Panc1 (cell line): ENCODE measurements around the gene ADARB2. TPM values are rescaled to one million over a fixed set of nuclear protein-coding genes. Genes with fewer than 3 reads are reported as not detected.

Source experiments
- ATAC-seq: fragments of 200-7000 bp; cut with Tn5 transposase; 2 replicates; pipeline ENCODE4 v1.9.1; 2020; ENCODE audit warnings: mild to moderate bottlenecking, moderate library complexity
- BruUV-seq: library from RNA; stranded (reverse); fragments of 400-500 nt; replicated peaks from 2 replicates; lab custom pipeline; 2021; lab: Mats Ljungman, UMichigan
- CTCF ChIA-PET: fragments of 300-600 bp; sonication (Branson Sonifier 250); formaldehyde crosslinking; loops from one replicate; lab custom pipeline; 2022; ENCODE audit warnings: antibody characterized with exemption; lab: Charles Lee
- POLR2A ChIA-PET: fragments of 300-600 bp; sonication (Branson Sonifier 250); formaldehyde crosslinking; loops from one replicate; lab custom pipeline; 2022; ENCODE audit warnings: antibody characterized with exemption; lab: Charles Lee
- DNase-seq: peaks from one replicate; pipeline ENCODE4 v3.0.0-alpha.2; 2010; ENCODE audit warnings: low read depth, low spot score
- H3K27ac ChIP-seq: 2 replicates; pipeline ENCODE4 v1.5.1; 2011; ENCODE audit warnings: mild to moderate bottlenecking, low read length, inconsistent platforms
- H3K27me3 ChIP-seq: fragments of 200-500 bp; sonication (Bioruptor generic); 2 replicates; pipeline ENCODE4 v1.6.0; 2014; ENCODE audit warnings: low read length, inconsistent platforms; ENCODE audit not compliant: control insufficient read depth, insufficient read depth
- H3K36me3 ChIP-seq: fragments of 200-500 bp; sonication (Bioruptor generic); 2 replicates; pipeline ENCODE4 v1.5.1; 2014; ENCODE audit warnings: inconsistent platforms, mild to moderate bottlenecking, low read length, moderate library complexity; ENCODE audit not compliant: control insufficient read depth, insufficient read depth
- H3K4me1 ChIP-seq: 2 replicates; pipeline ENCODE4 v1.5.1; 2011; ENCODE audit warnings: inconsistent platforms, mild to moderate bottlenecking, low read length, moderate library complexity; ENCODE audit not compliant: control insufficient read depth, insufficient read depth
- H3K4me3 ChIP-seq, 2 experiments: 2 replicates each; pipeline ENCODE4 v1.5.1; 2011 to 2012; ENCODE audit warnings: low read depth in 2 of 2, low read length in 2 of 2, mild to moderate bottlenecking in 2 of 2, inconsistent platforms in 1 of 2, moderate library complexity in 1 of 2
- H3K9me3 ChIP-seq: fragments of 200-500 bp; sonication (Bioruptor generic); 2 replicates; pipeline ENCODE4 v1.5.1; 2014; ENCODE audit warnings: low read depth, mild to moderate bottlenecking, inconsistent platforms, low read length, moderate library complexity; ENCODE audit not compliant: control insufficient read depth, insufficient read depth
- CTCF ChIP-seq: fragments of 450-650 bp; IDR thresholded peaks from 2 replicates; pipeline ENCODE4 v1.5.1; 2017; ENCODE audit warnings: mild to moderate bottlenecking
- POLR2AphosphoS5 ChIP-seq: IDR thresholded peaks from 2 replicates; pipeline ENCODE4 v1.6.1; 2012; ENCODE audit warnings: mild to moderate bottlenecking, low read depth, low read length, moderate library complexity
- REST ChIP-seq, 2 experiments: IDR thresholded peaks; 2 replicates each; pipeline ENCODE4 v1.6.1; 2011 to 2012; ENCODE audit warnings: low read depth in 2 of 2, control low read depth in 1 of 2, low read length in 1 of 2, mild to moderate bottlenecking in 1 of 2, moderate library complexity in 1 of 2; ENCODE audit not compliant: insufficient read depth in 1 of 2
- SIN3A ChIP-seq: IDR thresholded peaks from 2 replicates; pipeline ENCODE4 v1.6.1; 2012; ENCODE audit warnings: low read depth, mild to moderate bottlenecking, low read length, moderate library complexity, borderline replicate concordance; ENCODE audit not compliant: insufficient read depth
- TCF7L2 ChIP-seq: IDR thresholded peaks from 2 replicates; pipeline ENCODE4 v1.6.1; 2011; ENCODE audit warnings: mild to moderate bottlenecking, low read depth, low read length, inconsistent platforms
- in situ Hi-C: cut with HindIII; loops from 2 replicates; pipeline ENCODE4 v1.10.0; 2016; ENCODE audit warnings: low sequenced_read_pairs, low pct_unique_long_range_greater_than_20kb
- intact Hi-C: fragments of 100-400 bp; cut with micrococcal nuclease; formaldehyde crosslinking; loops from one replicate; pipeline ENCODE4 v1.10.0; 2022; ENCODE audit not compliant: unreplicated experiment
- total RNA-seq: library from RNA; stranded (reverse); gene quantifications from one replicate; pipeline ENCODE4 v1.2.1, GENCODE V29; 2021; ENCODE audit not compliant: unreplicated experiment

ADARB2 gene
- total RNA-seq, 1 experiment from 2014 or later: 0.31 TPM

- TF ChIP-seq CTCF (no peak), REST (IDR thresholded peaks at IDR 0.05; ENCODE audit: insufficient read depth in 1 of 2, low read depth in 2 of 2, low read length in 1 of 2) (no peak), POLR2AphosphoS5 (no peak), TCF7L2 (no peak), SIN3A (no peak)
- H3K27ac ChIP-seq: no peak overlapping the region
- no peak for DNase-seq
- BruUV-seq: no TSS peak
- no peaks in the 10 kb centered on the region for H3K9me3 ChIP-seq
- no peaks in the 10 kb centered on the region; the same call in 1 of the 2 replicates for H3K4me1 ChIP-seq
- no peak for ATAC-seq
- intact Hi-C loops (no loop called here), in situ Hi-C loops (no loop called here)
- H3K4me3 ChIP-seq: no peak overlapping the region
- CTCF ChIA-PET: no interaction called here
- H3K36me3 ChIP-seq: no peaks in the 10 kb centered on the region
- POLR2A ChIA-PET: no interaction called here
- H3K27me3 ChIP-seq: no peaks in the 10 kb centered on the region
These were observed 161.7 kb downstream of the ADARB2 start for GRCh38 chr10:1575481-1576244.

GRCh38 chr10:1574719-1575118 is 162.6 kb downstream of the ADARB2 start:
- Histone ChIP-seq H3K27me3 (no peaks in the 10 kb centered on the region), H3K9me3 (no peaks in the 10 kb centered on the region), H3K27ac (no peak overlapping the region), H3K36me3 (no peaks in the 10 kb centered on the region), H3K4me3 (no peak overlapping the region), H3K4me1 (no peaks in the 10 kb centered on the region; the same call in 1 of the 2 replicates)
- TF ChIP-seq CTCF: no peak
- no peak for TF ChIP-seq SIN3A
- no peak for TF ChIP-seq POLR2AphosphoS5
- TF ChIP-seq REST (IDR thresholded peaks at IDR 0.05; ENCODE audit: insufficient read depth in 1 of 2, low read depth in 2 of 2, low read length in 1 of 2): no peak
- TF ChIP-seq TCF7L2: no peak
- in situ Hi-C loops: no loop called here
- ChIA-PET POLR2A (no interaction called here), CTCF (no interaction called here)
- intact Hi-C loops: no loop called here
- ATAC-seq (no peak), DNase-seq (no peak)
- no TSS peak for BruUV-seq
